HCT116 (cell line): ENCODE results near the gene FAM204A.

Source experiments
- CTCF ChIP-seq, 3 experiments: fragments of 200-600 bp in 1 of 3; sonication (generic) in 1 of 3; IDR thresholded peaks in 2 of 3; conservative IDR thresholded peaks in 1 of 3; 2 replicates each; pipeline ENCODE4 v1.5.1; 2012 to 2017; ENCODE audit warnings: low read depth in 2 of 3, low read length in 2 of 3, antibody characterized with exemption in 1 of 3, borderline replicate concordance in 1 of 3, control low read depth in 1 of 3, mild to moderate bottlenecking in 1 of 3, mixed read lengths in 1 of 3, mixed run types in 1 of 3, moderate library complexity in 1 of 3; ENCODE audit not compliant: insufficient read depth in 1 of 3
- EZH2phosphoT487 ChIP-seq: fragments of 200-600 bp; IDR thresholded peaks from 2 replicates; pipeline ENCODE4 v1.6.1; 2018; ENCODE audit warnings: antibody characterized with exemption, borderline replicate concordance
- JUND ChIP-seq: IDR thresholded peaks from 2 replicates; pipeline ENCODE4 v1.6.1; 2012
- POLR2A ChIP-seq: IDR thresholded peaks from 2 replicates; pipeline ENCODE4 v1.7.0; 2011; ENCODE audit warnings: borderline replicate concordance; ENCODE audit not compliant: insufficient read depth, insufficient read length; ENCODE audit errors: extremely low read depth
- POLR2AphosphoS5 ChIP-seq: IDR thresholded peaks from 2 replicates; pipeline ENCODE4 v1.6.1; 2011; ENCODE audit warnings: mild to moderate bottlenecking, low read depth, low read length, moderate library complexity
- YY1 ChIP-seq: IDR thresholded peaks from 2 replicates; pipeline ENCODE4 v1.6.1; 2011; ENCODE audit warnings: low read length, low read depth, moderate library complexity, mild to moderate bottlenecking; ENCODE audit not compliant: insufficient replicate concordance; ENCODE audit errors: extremely low read depth
- ZBTB33 ChIP-seq: IDR thresholded peaks from 2 replicates; pipeline ENCODE4 v1.6.1; 2011; ENCODE audit warnings: mild to moderate bottlenecking, low read length, moderate library complexity; ENCODE audit not compliant: insufficient replicate concordance; ENCODE audit errors: extremely low read depth

DNA sequence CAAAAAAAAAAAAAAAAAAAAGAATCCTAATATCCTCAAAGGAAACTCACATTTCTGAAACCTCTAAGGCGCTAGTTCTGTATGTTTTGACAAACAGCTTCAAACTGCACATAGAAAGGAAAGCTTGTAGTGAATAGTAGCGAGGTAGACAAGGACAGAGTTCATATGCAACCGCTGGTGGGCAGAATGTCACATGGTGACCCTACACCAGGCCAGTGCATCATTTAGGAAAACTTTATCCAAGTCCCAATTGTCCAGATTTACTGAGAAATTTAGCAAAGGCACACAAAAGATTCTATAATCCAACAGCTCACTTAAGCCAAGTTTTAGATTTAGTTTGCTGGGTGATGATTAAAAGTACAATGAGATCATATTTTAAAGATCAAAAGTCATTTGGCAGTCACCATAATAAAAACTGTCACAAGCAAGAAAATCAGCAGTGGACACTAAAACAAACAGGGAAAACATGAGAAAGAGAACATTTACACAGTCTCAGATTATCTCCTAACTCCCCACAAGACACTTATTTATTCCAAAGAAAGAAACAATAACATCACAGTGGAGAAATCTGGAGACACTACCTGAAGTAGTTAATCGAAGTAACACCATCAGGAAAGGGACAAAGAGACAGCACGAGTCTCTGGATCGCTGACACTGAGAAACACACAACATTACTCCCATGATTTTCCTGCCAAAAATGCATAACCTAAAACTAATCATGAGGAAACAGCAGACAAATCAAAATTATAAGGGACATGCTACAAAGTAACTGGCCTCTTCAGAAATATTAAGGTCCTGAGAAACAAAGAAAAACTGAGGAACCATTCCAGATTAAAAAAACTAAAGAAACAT is 20.2 kb downstream of the FAM204A start:
- TF ChIP-seq CTCF (IDR thresholded peaks at IDR 0.05 in 2 of 3, conservative IDR thresholded peaks at IDR 0.05 in 1 of 3; ENCODE audit: borderline replicate concordance in 1 of 3, insufficient read depth in 1 of 3, low read depth in 2 of 3, low read length in 2 of 3) (no peak), YY1 (no peak), POLR2AphosphoS5 (no peak), EZH2phosphoT487 (no peak), JUND (no peak), ZBTB33 (no peak), POLR2A (no peak)
